ENCODE measurements around the gene DCLK2. TPM values are rescaled to one million over a fixed set of nuclear protein-coding genes. Genes with fewer than 3 reads are reported as not detected.

The DCLK2 gene
- total RNA-seq, 1 experiment from 2014 or later = 2.9 TPM

- POLR2A ChIA-PET = no interaction called here
- H3K27ac Mint-ChIP-seq (ENCODE audit: unreplicated experiment) = no peak overlapping the region
- H3K4me3 Mint-ChIP-seq (ENCODE audit: unreplicated experiment) = no peak overlapping the region
These were observed 158.4 kb downstream of the DCLK2 start for GRCh38 chr4:150236626-150237025.

GRCh38 chr4:150237110-150237872, 159.0 kb downstream of the DCLK2 start:
- intact Hi-C loops (cut with micrococcal nuclease; ENCODE audit: unreplicated experiment) = no loop called here

More at GRCh38 chr4:150236626-150237025, 158.4 kb downstream of the DCLK2 start:
- no peaks in the 10 kb centered on the region for H3K9me3 Mint-ChIP-seq (ENCODE audit: unreplicated experiment)
- no peak for TF ChIP-seq CTCF (IDR thresholded peaks at IDR 0.05; ENCODE audit: insufficient read depth in 1 of 2, low read depth in 1 of 2, low read length in 1 of 2, severe bottlenecking in 1 of 2, unreplicated experiment in 1 of 2)
- BruUV-seq (replicated peaks) = no TSS peak
- H3K27me3 Mint-ChIP-seq (ENCODE audit: insufficient read depth, unreplicated experiment) = no peaks in the 10 kb centered on the region
- H3K4me1 ChIP-seq = no peaks in the 10 kb centered on the region
- intact Hi-C loops (cut with micrococcal nuclease; ENCODE audit: unreplicated experiment) = no loop called here
- CTCF ChIA-PET = no interaction called here
- H3K9me3 ChIP-seq = no peaks in the 10 kb centered on the region
- no peak overlapping the region for H3K4me3 ChIP-seq (ENCODE audit: low read depth, low read length)
- peaks cover 7% of the 10 kb centered on the region for H3K4me1 Mint-ChIP-seq (ENCODE audit: low read depth, unreplicated experiment)
- no peaks in the 10 kb centered on the region for H3K27me3 ChIP-seq (replicated peaks; ENCODE audit: control insufficient read depth, insufficient read depth, low read length)
- peaks cover 5% of the 10 kb centered on the region for H3K36me3 Mint-ChIP-seq (ENCODE audit: insufficient read depth, unreplicated experiment)
- no peaks in the 10 kb centered on the region for H3K36me3 ChIP-seq (ENCODE audit: control insufficient read depth, insufficient read depth, low read length)
- DNase-seq = no peak

GRCh38 chr4:150238591-150238990, 160.3 kb downstream of the DCLK2 start:
- H3K9me3 Mint-ChIP-seq (ENCODE audit: unreplicated experiment) = no peaks in the 10 kb centered on the region
- peaks cover 5% of the 10 kb centered on the region for H3K36me3 Mint-ChIP-seq (ENCODE audit: insufficient read depth, unreplicated experiment)
- no peak for DNase-seq
- H3K27me3 Mint-ChIP-seq (ENCODE audit: insufficient read depth, unreplicated experiment) = no peaks in the 10 kb centered on the region
- H3K4me3 ChIP-seq (ENCODE audit: low read depth, low read length) = no peak overlapping the region
- no peak overlapping the region for H3K27ac Mint-ChIP-seq (ENCODE audit: unreplicated experiment)
- no peaks in the 10 kb centered on the region for H3K36me3 ChIP-seq (ENCODE audit: control insufficient read depth, insufficient read depth, low read length)
- no peak for TF ChIP-seq CTCF (IDR thresholded peaks at IDR 0.05; ENCODE audit: insufficient read depth in 1 of 2, low read depth in 1 of 2, low read length in 1 of 2, severe bottlenecking in 1 of 2, unreplicated experiment in 1 of 2)
- intact Hi-C loops (cut with micrococcal nuclease; ENCODE audit: unreplicated experiment) = no loop called here
- no TSS peak for BruUV-seq (replicated peaks)
- H3K9me3 ChIP-seq = no peaks in the 10 kb centered on the region
- ChIA-PET POLR2A (no interaction called here), CTCF (no interaction called here)
- no peaks in the 10 kb centered on the region for H3K4me1 ChIP-seq
- H3K27me3 ChIP-seq (replicated peaks; ENCODE audit: control insufficient read depth, insufficient read depth, low read length) = no peaks in the 10 kb centered on the region
- H3K4me3 Mint-ChIP-seq (ENCODE audit: unreplicated experiment) = no peak overlapping the region
- peaks cover 7% of the 10 kb centered on the region for H3K4me1 Mint-ChIP-seq (ENCODE audit: low read depth, unreplicated experiment)

More at GRCh38 chr4:150237110-150237872, 159.0 kb downstream of the DCLK2 start:
- Mint-ChIP-seq H3K36me3 (ENCODE audit: insufficient read depth, unreplicated experiment) (peaks cover 5% of the 10 kb centered on the region), H3K27me3 (ENCODE audit: insufficient read depth, unreplicated experiment) (no peaks in the 10 kb centered on the region), H3K4me1 (ENCODE audit: low read depth, unreplicated experiment) (peaks cover 7% of the 10 kb centered on the region), H3K4me3 (ENCODE audit: unreplicated experiment) (no peak overlapping the region), H3K9me3 (ENCODE audit: unreplicated experiment) (no peaks in the 10 kb centered on the region), H3K27ac (ENCODE audit: unreplicated experiment) (no peak overlapping the region)
- BruUV-seq (replicated peaks) = no TSS peak
- no peak for DNase-seq
- H3K4me3 ChIP-seq (ENCODE audit: low read depth, low read length) = no peak overlapping the region
- no peak for TF ChIP-seq CTCF (IDR thresholded peaks at IDR 0.05; ENCODE audit: insufficient read depth in 1 of 2, low read depth in 1 of 2, low read length in 1 of 2, severe bottlenecking in 1 of 2, unreplicated experiment in 1 of 2)
- H3K9me3 ChIP-seq = no peaks in the 10 kb centered on the region
- CTCF ChIA-PET = no interaction called here
- H3K36me3 ChIP-seq (ENCODE audit: control insufficient read depth, insufficient read depth, low read length) = no peaks in the 10 kb centered on the region
- no peaks in the 10 kb centered on the region for H3K27me3 ChIP-seq (replicated peaks; ENCODE audit: control insufficient read depth, insufficient read depth, low read length)
- no peaks in the 10 kb centered on the region for H3K4me1 ChIP-seq
- POLR2A ChIA-PET = no interaction called here
